HL-60 (cell line): Measurements from ENCODE around the gene HES6.

ENCODE experiments used
- DNase-seq, 2 experiments: peaks; one replicate each; pipeline ENCODE4 v3.0.0-alpha.2; 2010 to 2020; ENCODE audit warnings: low read depth in 1 of 2, low spot score in 1 of 2
- H3K27ac ChIP-seq: fragments of 250-450 bp; sonication (Bioruptor Pico); replicated peaks from 2 replicates; pipeline ENCODE4 v1.5.1; 2020; ENCODE audit warnings: mild to moderate bottlenecking, moderate library complexity
- H3K27me3 ChIP-seq: fragments of 250-450 bp; sonication (Bioruptor Pico); 2 replicates; pipeline ENCODE4 v1.5.1; 2021; ENCODE audit warnings: mild to moderate bottlenecking, moderate library complexity; ENCODE audit not compliant: insufficient read depth, poor library complexity, severe bottlenecking
- H3K4me3 ChIP-seq: replicated peaks from 2 replicates; pipeline ENCODE4 v1.5.1; 2011; ENCODE audit warnings: mild to moderate bottlenecking, control low read depth, low read length; ENCODE audit not compliant: insufficient read depth
- GABPA ChIP-seq: IDR thresholded peaks from 2 replicates; pipeline ENCODE4 v1.6.1; 2012; ENCODE audit warnings: low read depth
- POLR2AphosphoS5 ChIP-seq: IDR thresholded peaks from 2 replicates; pipeline ENCODE4 v1.6.1; 2012; ENCODE audit warnings: low read depth
- SPI1 ChIP-seq: IDR thresholded peaks from 2 replicates; pipeline ENCODE4 v1.6.1; 2012; ENCODE audit warnings: low read depth, mild to moderate bottlenecking, borderline replicate concordance
- TF ChIP-seq, protein P1 (sequence below): IDR thresholded peaks from 2 replicates; pipeline ENCODE4 v1.6.1; 2012; ENCODE audit warnings: low read depth; ENCODE audit not compliant: insufficient replicate concordance
- TF ChIP-seq, protein P2 (sequence below): IDR thresholded peaks from one replicate; pipeline ENCODE4 v1.5.1; 2011; ENCODE audit warnings: low read length, control low read depth, inconsistent platforms; ENCODE audit not compliant: insufficient read depth

Gene HES6

DNA sequence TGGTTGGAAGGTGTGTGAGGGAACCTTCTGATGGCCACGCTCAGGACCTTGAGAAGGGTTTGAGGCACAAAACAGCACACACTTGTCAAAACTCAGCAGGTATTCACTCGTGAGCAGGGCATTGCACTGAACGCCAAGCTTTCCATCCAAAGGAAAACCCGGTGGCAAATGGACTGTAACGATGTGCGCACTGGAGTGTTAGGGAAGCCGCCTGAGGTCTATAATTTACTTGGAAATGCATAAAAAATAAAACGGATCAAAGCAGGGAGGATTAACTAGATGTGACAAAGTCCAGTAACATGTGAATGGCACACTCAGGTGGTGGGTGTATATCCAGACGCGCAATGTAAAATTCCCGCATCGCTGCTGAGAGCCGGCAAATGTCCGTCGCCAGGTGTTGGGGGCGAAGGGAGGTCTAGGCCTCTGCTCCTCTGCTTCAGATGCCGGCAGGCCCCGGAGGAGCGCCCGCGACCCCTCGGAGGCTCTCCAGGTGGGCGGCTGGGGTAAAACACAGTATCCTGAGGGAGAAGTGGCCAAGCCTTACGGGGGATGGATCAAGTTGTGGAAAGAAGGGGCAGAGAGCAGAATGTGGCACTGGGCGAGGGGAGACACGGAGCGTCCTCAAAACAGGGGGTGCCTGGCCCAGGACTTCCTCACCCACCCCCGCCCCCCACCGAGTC is 15.3 kb downstream of the HES6 start:
- no peaks in the 10 kb centered on the region for H3K27me3 ChIP-seq
- H3K27ac ChIP-seq, result no peak overlapping the region
- no peak for DNase-seq
- TF ChIP-seq, protein P1, sequence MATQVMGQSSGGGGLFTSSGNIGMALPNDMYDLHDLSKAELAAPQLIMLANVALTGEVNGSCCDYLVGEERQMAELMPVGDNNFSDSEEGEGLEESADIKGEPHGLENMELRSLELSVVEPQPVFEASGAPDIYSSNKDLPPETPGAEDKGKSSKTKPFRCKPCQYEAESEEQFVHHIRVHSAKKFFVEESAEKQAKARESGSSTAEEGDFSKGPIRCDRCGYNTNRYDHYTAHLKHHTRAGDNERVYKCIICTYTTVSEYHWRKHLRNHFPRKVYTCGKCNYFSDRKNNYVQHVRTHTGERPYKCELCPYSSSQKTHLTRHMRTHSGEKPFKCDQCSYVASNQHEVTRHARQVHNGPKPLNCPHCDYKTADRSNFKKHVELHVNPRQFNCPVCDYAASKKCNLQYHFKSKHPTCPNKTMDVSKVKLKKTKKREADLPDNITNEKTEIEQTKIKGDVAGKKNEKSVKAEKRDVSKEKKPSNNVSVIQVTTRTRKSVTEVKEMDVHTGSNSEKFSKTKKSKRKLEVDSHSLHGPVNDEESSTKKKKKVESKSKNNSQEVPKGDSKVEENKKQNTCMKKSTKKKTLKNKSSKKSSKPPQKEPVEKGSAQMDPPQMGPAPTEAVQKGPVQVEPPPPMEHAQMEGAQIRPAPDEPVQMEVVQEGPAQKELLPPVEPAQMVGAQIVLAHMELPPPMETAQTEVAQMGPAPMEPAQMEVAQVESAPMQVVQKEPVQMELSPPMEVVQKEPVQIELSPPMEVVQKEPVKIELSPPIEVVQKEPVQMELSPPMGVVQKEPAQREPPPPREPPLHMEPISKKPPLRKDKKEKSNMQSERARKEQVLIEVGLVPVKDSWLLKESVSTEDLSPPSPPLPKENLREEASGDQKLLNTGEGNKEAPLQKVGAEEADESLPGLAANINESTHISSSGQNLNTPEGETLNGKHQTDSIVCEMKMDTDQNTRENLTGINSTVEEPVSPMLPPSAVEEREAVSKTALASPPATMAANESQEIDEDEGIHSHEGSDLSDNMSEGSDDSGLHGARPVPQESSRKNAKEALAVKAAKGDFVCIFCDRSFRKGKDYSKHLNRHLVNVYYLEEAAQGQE, result no peak
- no peak for TF ChIP-seq SPI1
- TF ChIP-seq POLR2AphosphoS5, result no peak
- TF ChIP-seq GABPA, result no peak
- no peak overlapping the region for H3K4me3 ChIP-seq

DNA sequence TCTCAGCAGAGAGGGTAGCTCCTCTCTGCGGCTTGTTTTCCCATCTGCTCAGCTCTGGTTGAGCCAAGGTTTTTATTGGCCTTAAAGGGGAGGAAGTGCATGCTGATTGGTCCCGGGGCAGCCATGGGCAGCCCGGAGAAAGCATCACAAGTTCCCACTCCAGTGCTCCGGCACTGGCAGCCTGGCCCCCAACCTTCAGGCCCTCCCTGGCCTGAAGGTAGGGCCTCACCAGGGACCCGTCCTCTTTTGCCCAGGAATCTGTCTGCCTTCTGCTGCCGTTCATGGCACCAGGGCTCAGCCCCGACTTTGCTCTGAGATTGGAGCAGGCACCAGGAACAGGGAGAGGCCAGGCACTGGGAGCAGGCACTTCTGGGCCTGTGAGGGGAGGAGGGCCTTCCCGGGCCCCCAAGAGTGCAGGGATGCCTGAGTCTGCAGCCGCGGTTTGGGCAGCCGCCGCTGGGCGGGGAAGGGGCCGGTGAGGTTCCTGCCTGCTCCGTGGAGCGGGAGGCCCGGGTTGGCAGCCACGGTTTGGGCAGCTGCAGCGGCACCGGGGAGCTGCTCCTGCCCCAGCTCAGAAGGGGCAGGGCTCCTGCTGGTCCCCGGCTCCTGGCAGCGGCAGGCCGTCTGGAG is 18.8 kb downstream of the HES6 start:
- H3K27ac ChIP-seq, result no peak overlapping the region
- TF ChIP-seq SPI1 (no peak), GABPA (no peak), POLR2AphosphoS5 (no peak)
- TF ChIP-seq, protein P2, sequence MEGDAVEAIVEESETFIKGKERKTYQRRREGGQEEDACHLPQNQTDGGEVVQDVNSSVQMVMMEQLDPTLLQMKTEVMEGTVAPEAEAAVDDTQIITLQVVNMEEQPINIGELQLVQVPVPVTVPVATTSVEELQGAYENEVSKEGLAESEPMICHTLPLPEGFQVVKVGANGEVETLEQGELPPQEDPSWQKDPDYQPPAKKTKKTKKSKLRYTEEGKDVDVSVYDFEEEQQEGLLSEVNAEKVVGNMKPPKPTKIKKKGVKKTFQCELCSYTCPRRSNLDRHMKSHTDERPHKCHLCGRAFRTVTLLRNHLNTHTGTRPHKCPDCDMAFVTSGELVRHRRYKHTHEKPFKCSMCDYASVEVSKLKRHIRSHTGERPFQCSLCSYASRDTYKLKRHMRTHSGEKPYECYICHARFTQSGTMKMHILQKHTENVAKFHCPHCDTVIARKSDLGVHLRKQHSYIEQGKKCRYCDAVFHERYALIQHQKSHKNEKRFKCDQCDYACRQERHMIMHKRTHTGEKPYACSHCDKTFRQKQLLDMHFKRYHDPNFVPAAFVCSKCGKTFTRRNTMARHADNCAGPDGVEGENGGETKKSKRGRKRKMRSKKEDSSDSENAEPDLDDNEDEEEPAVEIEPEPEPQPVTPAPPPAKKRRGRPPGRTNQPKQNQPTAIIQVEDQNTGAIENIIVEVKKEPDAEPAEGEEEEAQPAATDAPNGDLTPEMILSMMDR, result no peak
- TF ChIP-seq, protein P1, result no peak
- no peaks in the 10 kb centered on the region for H3K27me3 ChIP-seq
- no peak overlapping the region for H3K4me3 ChIP-seq
- DNase-seq, result no peak

DNA sequence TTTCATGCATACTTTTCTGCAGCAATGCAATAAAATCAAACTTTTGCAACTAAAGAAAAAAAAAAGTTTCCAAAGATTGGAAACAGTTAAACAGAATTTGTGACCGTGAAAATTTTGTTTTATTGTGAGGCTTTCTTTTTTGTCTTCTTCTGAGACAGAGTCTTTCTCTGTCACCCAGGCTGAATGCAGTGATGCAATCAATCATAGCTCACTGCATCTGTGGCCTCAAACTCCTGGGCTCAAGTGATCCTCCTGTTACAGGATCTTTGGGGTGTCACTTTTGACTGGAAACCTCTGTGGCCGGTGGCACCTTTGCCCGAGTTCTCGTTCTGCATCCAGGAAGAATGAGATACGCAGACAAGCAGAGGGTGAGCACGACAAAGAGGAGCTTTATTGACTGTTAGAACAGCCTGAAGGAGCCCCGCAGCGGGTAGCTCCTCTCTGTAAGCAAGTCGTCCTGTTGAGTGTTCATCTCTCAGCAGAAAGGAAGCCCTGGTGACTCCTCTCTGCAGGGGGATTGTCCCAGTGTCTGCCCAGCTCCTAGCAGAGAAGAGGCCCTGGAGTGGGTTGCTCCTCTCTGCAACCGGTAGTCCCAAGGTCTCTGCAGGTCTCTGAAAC is 19.5 kb downstream of the HES6 start:
- no peak for DNase-seq
- Histone ChIP-seq H3K27ac (no peak overlapping the region), H3K27me3 (no peaks in the 10 kb centered on the region), H3K4me3 (no peak overlapping the region)
- TF ChIP-seq, protein P1, result no peak
- TF ChIP-seq, protein P2, result no peak
- TF ChIP-seq GABPA (no peak), SPI1 (no peak), POLR2AphosphoS5 (no peak)
